ENCODE results near the gene MED13L. TPM values are rescaled to one million over a fixed set of nuclear protein-coding genes. Genes with fewer than 3 reads are reported as not detected.

MED13L gene
- total and polyA plus RNA-seq, 2 donors (not counting 1 experiment from before 2014, with no cell fraction given) = 20.3 to 207 TPM

GRCh38 chr12:116304621-116305020 lies 27.1 kb upstream of the MED13L start:
- Histone ChIP-seq H3K36me3 (replicated peaks in 1 of 2; ENCODE audit: control extremely low read depth in 1 of 2, control insufficient read depth in 1 of 2, extremely low read depth in 1 of 2, insufficient read depth in 2 of 2, low read length in 1 of 2) (no peaks in the 10 kb centered on the region), H3K9ac (ENCODE audit: low read length) (no peak overlapping the region), H3K4me2 (replicated peaks; ENCODE audit: low read depth, low read length, poor library complexity, severe bottlenecking) (no peak overlapping the region), H2AFZ (ENCODE audit: insufficient read depth, low read depth, low read length, poor library complexity, severe bottlenecking) (no peak overlapping the region), H3K79me2 (ENCODE audit: control insufficient read depth, insufficient read depth, low read length) (no peaks in the 10 kb centered on the region), H4K20me1 (ENCODE audit: control insufficient read depth, insufficient read depth, low read length, poor library complexity, severe bottlenecking) (no peaks in the 10 kb centered on the region), H3K9me3 (ENCODE audit: control extremely low read depth in 1 of 3, control insufficient read depth in 2 of 3, insufficient read depth in 1 of 3, low read length in 2 of 3) (peaks cover 0 to 6% (median 4%) of the 10 kb centered on the region in 3 donors), H3K27ac (ENCODE audit: low read length in 2 of 2) (no peak overlapping the region), H3K4me1 (ENCODE audit: control insufficient read depth in 2 of 2, insufficient read depth in 2 of 2, low read length in 2 of 2) (peaks cover 0 to 5% of the 10 kb centered on the region in 2 donors), H3K27me3 (replicated peaks in 1 of 4; ENCODE audit: control extremely low read depth in 1 of 4, control insufficient read depth in 3 of 4, insufficient read depth in 4 of 4, low read length in 3 of 4) (no peaks in the 10 kb centered on the region), H3K4me3 (ENCODE audit: control extremely low read depth in 1 of 5, extremely low read depth in 1 of 5, insufficient read depth in 1 of 5, low read depth in 2 of 5, low read length in 4 of 5) (no peak overlapping the region)
- WGBS (ENCODE audit: insufficient coverage) = 100% methylated on average over 2 of the region's 4 CpGs
- Mint-ChIP-seq H3K4me3 (no peak overlapping the region), H3K9me3 (ENCODE audit: insufficient read depth) (no peaks in the 10 kb centered on the region), H3K27ac (no peak overlapping the region), H3K4me1 (peaks cover 4% of the 10 kb centered on the region), H3K27me3 (no peaks in the 10 kb centered on the region)
- CTCF ChIA-PET = interaction anchor here (1.1 kb wide), 1 partner anchor 12 kb away, joined by 3 read pairs; no protein-coding TSS in a partner anchor
- POLR2A ChIA-PET = no interaction called here
- DNase-seq (no peak), ATAC-seq (ENCODE audit: low read depth) (no peak)
- TF ChIP-seq CTCF (IDR thresholded peaks at IDR 0.05) = no peak
- intact Hi-C loops (cut with micrococcal nuclease) = no loop called here

GRCh38 chr12:116303929-116304328 lies 26.4 kb upstream of the MED13L start:
- no peaks in the 10 kb centered on the region for H3K36me3 ChIP-seq (replicated peaks in 1 of 2; ENCODE audit: control extremely low read depth in 1 of 2, control insufficient read depth in 1 of 2, extremely low read depth in 1 of 2, insufficient read depth in 2 of 2, low read length in 1 of 2)
- no peak overlapping the region for H2AFZ ChIP-seq (ENCODE audit: insufficient read depth, low read depth, low read length, poor library complexity, severe bottlenecking)
- H3K79me2 ChIP-seq (ENCODE audit: control insufficient read depth, insufficient read depth, low read length) = no peaks in the 10 kb centered on the region
- DNase-seq = no peak
- ChIA-PET POLR2A (no interaction called here), CTCF (no interaction called here)
- no peaks in the 10 kb centered on the region for H4K20me1 ChIP-seq (ENCODE audit: control insufficient read depth, insufficient read depth, low read length, poor library complexity, severe bottlenecking)
- Mint-ChIP-seq H3K4me1 (peaks cover 4% of the 10 kb centered on the region), H3K9me3 (ENCODE audit: insufficient read depth) (no peaks in the 10 kb centered on the region), H3K27ac (no peak overlapping the region), H3K27me3 (no peaks in the 10 kb centered on the region), H3K4me3 (no peak overlapping the region)
- no peak for ATAC-seq (ENCODE audit: low read depth)
- no peak overlapping the region for H3K4me2 ChIP-seq (replicated peaks; ENCODE audit: low read depth, low read length, poor library complexity, severe bottlenecking)
- no peak overlapping the region for H3K9ac ChIP-seq (ENCODE audit: low read length)
- H3K27ac ChIP-seq (ENCODE audit: low read length in 2 of 2) = no peak overlapping the region
- 100% methylated on average over 1 of the region's 2 CpGs for whole genome bisulfite sequencing (ENCODE audit: insufficient coverage)
- TF ChIP-seq EZH2 (IDR thresholded peaks at IDR 0.05; ENCODE audit: borderline replicate concordance, insufficient read depth, low read depth, low read length, poor library complexity, severe bottlenecking) = no peak
- no peak for TF ChIP-seq CTCF (IDR thresholded peaks at IDR 0.05)
- intact Hi-C loops (cut with micrococcal nuclease) = no loop called here
- H3K27me3 ChIP-seq (replicated peaks in 1 of 4; ENCODE audit: control extremely low read depth in 1 of 4, control insufficient read depth in 3 of 4, insufficient read depth in 4 of 4, low read length in 3 of 4) = no peaks in the 10 kb centered on the region
- H3K9me3 ChIP-seq (ENCODE audit: control extremely low read depth in 1 of 3, control insufficient read depth in 2 of 3, insufficient read depth in 1 of 3, low read length in 2 of 3) = peaks cover 0 to 6% (median 0%) of the 10 kb centered on the region in 3 donors
- no peak overlapping the region for H3K4me3 ChIP-seq (ENCODE audit: control extremely low read depth in 1 of 5, extremely low read depth in 1 of 5, insufficient read depth in 1 of 5, low read depth in 2 of 5, low read length in 4 of 5)
- peaks cover 0 to 5% of the 10 kb centered on the region in 2 donors for H3K4me1 ChIP-seq (ENCODE audit: control insufficient read depth in 2 of 2, insufficient read depth in 2 of 2, low read length in 2 of 2)

Measured in B cell (primary cell).